PC-9 (cell line): ENCODE measurements around the gene TPD52L1.

Source experiments
- CTCF ChIP-seq: fragments of 200-600 bp; sonication (generic); conservative IDR thresholded peaks from 2 replicates; pipeline ENCODE4 v1.6.1; 2017; ENCODE audit warnings: mixed run types, antibody characterized with exemption, mild to moderate bottlenecking, moderate library complexity
- EZH2 ChIP-seq: fragments of 200-600 bp; sonication (generic); IDR thresholded peaks from 2 replicates; pipeline ENCODE4 v1.8.0; 2017; ENCODE audit warnings: antibody characterized with exemption, low read depth

- TF ChIP-seq CTCF (no peak), EZH2 (no peak)
Observed at GRCh38 chr6:125116710-125117109, 36.9 kb upstream of the TPD52L1 start.
